ENCODE measurements around the gene ZSCAN5B.

GRCh38 chr19:56153507-56153906, 44.1 kb downstream of the ZSCAN5B start:
- TF ChIP-seq POLR2AphosphoS5 (IDR thresholded peaks at IDR 0.05) (no peak), CTCF (IDR thresholded peaks at IDR 0.05; ENCODE audit: poor library complexity, severe bottlenecking) (no peak), EZH2 (IDR thresholded peaks at IDR 0.05; ENCODE audit: borderline replicate concordance, insufficient read depth, low read length, poor library complexity, severe bottlenecking) (no peak), TAF1 (IDR thresholded peaks at IDR 0.05; ENCODE audit: low read depth) (no peak), EP300 (conservative IDR thresholded peaks at IDR 0.05; ENCODE audit: poor library complexity, severe bottlenecking) (no peak)
